ENCODE measurements around the gene FAM50B.

DNA sequence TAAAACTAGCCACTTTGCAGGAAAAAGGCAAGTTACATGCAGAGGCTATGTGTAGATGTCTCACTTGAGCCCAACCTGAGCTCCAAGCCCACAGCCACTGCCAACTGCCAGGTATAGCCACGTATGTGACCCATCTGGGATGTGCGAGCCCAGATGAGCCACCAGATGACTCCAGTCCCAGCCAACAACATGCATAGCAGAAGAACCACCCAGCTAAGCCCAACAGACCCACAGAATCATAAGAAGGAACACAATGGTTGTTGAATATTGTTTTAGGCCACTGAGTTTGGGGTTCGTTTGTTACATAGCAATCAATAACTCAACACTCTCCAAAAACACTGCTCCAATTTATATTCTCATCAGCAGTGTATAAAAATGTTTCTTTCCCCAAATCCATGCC is 16.3 kb downstream of the FAM50B start:
- no peak for TF ChIP-seq EZH2 (conservative IDR thresholded peaks at IDR 0.05; ENCODE audit: low read depth, low read length)
- TF ChIP-seq ZBTB1 (CRISPR knock-in tag; IDR thresholded peaks at IDR 0.05; ENCODE audit: borderline replicate concordance) = no peak
- TF ChIP-seq ZFX (CRISPR knock-in tag; IDR thresholded peaks at IDR 0.05; ENCODE audit: low read depth) = no peak
- no peak for TF ChIP-seq ZNF558 (CRISPR knock-in tag; IDR thresholded peaks at IDR 0.05; ENCODE audit: borderline replicate concordance)
- TF ChIP-seq ZSCAN9 (CRISPR knock-in tag; IDR thresholded peaks at IDR 0.05; ENCODE audit: borderline replicate concordance) = no peak
- no peak for TF ChIP-seq EHMT2 (IDR thresholded peaks at IDR 0.05; ENCODE audit: borderline replicate concordance, low read depth, low read length)
- TF ChIP-seq, protein P1, sequence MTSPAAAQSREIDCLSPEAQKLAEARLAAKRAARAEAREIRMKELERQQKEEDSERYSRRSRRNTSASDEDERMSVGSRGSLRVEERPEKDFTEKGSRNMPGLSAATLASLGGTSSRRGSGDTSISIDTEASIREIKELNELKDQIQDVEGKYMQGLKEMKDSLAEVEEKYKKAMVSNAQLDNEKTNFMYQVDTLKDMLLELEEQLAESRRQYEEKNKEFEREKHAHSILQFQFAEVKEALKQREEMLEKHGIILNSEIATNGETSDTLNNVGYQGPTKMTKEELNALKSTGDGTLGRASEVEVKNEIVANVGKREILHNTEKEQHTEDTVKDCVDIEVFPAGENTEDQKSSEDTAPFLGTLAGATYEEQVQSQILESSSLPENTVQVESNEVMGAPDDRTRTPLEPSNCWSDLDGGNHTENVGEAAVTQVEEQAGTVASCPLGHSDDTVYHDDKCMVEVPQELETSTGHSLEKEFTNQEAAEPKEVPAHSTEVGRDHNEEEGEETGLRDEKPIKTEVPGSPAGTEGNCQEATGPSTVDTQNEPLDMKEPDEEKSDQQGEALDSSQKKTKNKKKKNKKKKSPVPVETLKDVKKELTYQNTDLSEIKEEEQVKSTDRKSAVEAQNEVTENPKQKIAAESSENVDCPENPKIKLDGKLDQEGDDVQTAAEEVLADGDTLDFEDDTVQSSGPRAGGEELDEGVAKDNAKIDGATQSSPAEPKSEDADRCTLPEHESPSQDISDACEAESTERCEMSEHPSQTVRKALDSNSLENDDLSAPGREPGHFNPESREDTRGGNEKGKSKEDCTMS (CRISPR knock-in tag; conservative IDR thresholded peaks at IDR 0.05) = no peak
- TF ChIP-seq SRSF9 (IDR thresholded peaks at IDR 0.05; ENCODE audit: borderline replicate concordance, insufficient read depth, low read depth, low read length, poor library complexity, severe bottlenecking) = no peak

All from HepG2 (cell line).